Suprapubic skin (tissue), 3 donors: Measurements from ENCODE around the gene LCAT.

Experiments used
- EP300 ChIP-seq: sonication (generic); formaldehyde crosslinking; IDR thresholded peaks from one replicate; pipeline ENCODE4 v1.6.1; 2017; ENCODE audit warnings: antibody characterized with exemption
- POLR2A ChIP-seq, 2 donors: fragments of 450-650 bp; IDR thresholded peaks; one replicate each; pipeline ENCODE4 v1.6.1; 2017; ENCODE audit warnings: antibody characterized with exemption in 2 of 2, mild to moderate bottlenecking in 2 of 2, moderate library complexity in 2 of 2
- TF ChIP-seq, protein P1 (sequence below), 2 donors: fragments of 200-600 bp in 1 of 2; fragments of 450-650 bp in 1 of 2; sonication (generic) in 1 of 2; IDR thresholded peaks; one replicate each; pipeline ENCODE4 v1.5.1; 2016 to 2019; ENCODE audit warnings: antibody characterized with exemption in 2 of 2, mild to moderate bottlenecking in 1 of 2, moderate library complexity in 1 of 2

DNA sequence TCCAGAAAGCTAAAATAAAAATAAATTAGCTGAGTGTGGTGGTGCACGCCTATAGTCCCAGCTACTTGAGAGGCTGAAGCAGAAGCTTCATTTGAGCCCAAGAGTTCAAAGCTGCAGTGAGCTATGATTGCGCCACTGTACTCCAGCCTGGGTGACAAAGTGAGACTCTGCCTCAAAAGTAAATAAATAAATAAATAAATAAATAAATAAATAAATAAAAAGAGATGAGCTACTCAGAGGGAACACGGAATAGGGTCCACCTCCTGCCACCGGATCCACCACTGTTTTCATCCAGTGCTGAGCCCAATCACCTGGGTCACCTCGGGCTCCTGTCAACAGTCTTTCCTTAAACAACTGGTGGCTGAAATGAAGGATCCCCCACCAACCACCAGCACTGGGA is 43.0 kb upstream of the LCAT start:
- no peak for TF ChIP-seq EP300
- TF ChIP-seq, protein P1, sequence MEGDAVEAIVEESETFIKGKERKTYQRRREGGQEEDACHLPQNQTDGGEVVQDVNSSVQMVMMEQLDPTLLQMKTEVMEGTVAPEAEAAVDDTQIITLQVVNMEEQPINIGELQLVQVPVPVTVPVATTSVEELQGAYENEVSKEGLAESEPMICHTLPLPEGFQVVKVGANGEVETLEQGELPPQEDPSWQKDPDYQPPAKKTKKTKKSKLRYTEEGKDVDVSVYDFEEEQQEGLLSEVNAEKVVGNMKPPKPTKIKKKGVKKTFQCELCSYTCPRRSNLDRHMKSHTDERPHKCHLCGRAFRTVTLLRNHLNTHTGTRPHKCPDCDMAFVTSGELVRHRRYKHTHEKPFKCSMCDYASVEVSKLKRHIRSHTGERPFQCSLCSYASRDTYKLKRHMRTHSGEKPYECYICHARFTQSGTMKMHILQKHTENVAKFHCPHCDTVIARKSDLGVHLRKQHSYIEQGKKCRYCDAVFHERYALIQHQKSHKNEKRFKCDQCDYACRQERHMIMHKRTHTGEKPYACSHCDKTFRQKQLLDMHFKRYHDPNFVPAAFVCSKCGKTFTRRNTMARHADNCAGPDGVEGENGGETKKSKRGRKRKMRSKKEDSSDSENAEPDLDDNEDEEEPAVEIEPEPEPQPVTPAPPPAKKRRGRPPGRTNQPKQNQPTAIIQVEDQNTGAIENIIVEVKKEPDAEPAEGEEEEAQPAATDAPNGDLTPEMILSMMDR (IDR thresholded peaks at IDR 0.05), result no peak
- TF ChIP-seq POLR2A (IDR thresholded peaks at IDR 0.05), result no peak
